ENCODE results near the gene REN.

The REN gene

DNA sequence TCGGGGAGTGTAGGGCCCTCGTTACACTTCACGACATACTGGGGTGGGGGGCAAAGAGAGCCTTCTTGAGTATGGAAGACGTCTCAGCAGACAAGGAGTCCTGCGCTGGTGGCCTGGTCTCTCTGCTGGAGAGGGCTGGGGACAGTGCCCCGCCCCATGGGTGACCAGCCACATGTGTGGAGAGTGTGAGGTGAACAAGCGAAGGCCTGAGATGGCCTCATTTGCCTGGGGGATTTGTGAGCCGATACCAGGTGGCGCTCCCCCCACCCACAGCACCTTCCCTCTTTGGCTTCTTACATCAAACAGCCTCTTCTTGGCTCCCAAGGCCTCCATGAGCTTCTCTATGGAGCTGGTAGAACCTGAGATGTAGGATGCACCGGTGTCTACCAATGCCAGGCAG is 10.3 kb downstream of the REN start:
- in situ Hi-C loops (cut with MboI; ENCODE audit: low sequenced_read_pairs) = loop anchor here (25.0 kb wide), 1 partner anchor 206 kb away; the partner anchor contains the start of gene PLEKHA6

DNA sequence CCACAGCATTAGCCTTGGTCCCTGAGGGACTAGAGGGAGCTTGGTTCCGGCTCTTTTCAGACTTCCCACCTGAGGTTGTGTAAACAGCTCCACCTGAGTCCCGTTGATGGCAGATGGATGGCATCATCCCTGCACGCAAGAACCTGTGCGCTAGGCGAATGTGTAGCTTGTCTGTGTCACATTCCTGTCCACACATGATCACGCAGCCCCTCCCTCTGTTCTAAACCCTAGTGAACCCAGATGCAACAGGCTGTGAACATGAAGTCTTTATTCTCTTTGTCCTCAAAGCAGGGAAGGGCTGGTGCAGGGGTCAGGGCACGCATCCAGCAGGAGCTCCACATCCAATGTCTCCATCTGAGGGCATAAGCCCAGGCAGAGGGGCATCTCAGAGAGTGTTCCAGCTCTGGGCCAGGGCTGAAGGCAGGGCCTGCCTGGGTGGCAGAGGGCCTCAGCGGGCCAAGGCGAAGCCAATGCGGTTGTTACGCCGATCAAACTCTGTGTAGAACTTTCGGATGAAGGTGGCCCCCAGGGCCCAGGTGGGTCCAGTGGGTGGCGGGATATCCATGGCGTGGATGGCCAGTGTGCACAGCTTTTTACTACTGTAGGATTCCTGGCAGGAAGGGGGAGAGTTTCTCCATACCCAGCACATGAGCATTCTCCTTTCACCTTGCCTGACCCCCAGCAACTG is 11.4 kb downstream of the REN start:
- in situ Hi-C loops (cut with MboI; ENCODE audit: low sequenced_read_pairs) = loop anchor here (25.0 kb wide), 1 partner anchor 208 kb away; the partner anchor contains the start of gene PLEKHA6

DNA sequence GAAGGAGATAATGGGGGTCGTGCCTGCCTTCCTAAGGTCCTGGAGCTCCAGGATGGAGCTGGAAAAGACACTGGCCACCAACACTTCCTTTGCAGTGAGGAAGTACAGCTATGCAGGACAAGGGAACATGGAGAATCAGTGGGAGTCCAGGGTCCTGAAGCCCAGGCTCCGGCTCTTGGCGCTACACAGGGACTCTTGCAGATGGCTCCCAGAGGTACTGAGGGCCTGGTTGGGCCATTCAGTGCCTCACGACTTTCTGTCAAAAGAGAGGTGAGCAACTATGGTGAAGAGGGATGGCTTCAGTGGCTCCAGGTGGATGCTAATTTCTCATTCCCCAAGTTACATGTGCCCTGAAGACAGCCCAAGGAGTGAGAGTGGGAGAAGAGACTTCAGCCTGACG is 12.5 kb downstream of the REN start:
- in situ Hi-C loops (cut with MboI; ENCODE audit: low sequenced_read_pairs) = loop anchor here (25.0 kb wide), 1 partner anchor 209 kb away; the partner anchor contains the start of gene PLEKHA6

DNA sequence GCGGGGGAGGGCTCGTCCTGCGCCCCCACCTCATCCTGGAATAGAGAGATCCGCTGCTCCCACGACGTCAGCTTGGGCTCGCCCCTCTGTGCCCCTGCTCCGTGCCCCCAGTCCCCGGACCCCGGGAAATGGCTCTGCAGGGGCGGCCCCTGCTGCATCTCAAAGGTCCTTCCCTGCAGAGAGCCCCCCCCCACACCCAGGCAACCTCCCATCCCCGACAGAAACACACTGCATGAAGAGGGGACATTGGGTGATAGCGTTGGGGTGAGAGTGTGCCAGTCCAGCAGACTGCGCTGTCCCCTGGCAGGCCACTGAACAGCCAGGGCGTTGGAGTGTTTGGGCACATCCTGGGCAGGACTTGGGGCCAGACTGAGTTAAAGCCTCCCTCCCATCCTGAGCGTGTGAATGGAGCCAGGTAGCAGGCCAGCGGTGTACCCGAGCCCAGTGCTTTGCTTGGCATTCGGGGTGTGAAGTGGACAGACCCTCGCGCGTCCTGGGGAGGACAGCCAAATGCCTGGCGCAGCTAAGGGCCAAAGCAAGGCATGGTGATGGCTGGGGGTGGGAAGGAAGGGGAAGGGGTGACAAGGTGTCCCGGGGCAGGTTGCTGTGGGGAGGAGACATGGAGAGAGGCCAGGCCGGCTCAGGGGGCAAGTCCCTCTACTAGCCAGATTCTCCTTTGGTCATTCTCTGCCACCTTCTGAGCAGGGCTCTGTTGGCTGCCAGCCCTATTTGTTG is 13.7 kb downstream of the REN start:
- in situ Hi-C loops (cut with MboI; ENCODE audit: low sequenced_read_pairs) = loop anchor here (25.0 kb wide), 1 partner anchor 210 kb away; the partner anchor contains the start of gene PLEKHA6

GRCh38 chr1:204151552-204152309 is 14.4 kb downstream of the REN start, which contains the start of gene ETNK2:
Gene ETNK2, minus strand, starts transcription at chr1:204152044. Its CDS starts 192 bp downstream, at chr1:204151852.
- in situ Hi-C loops (cut with MboI; ENCODE audit: low sequenced_read_pairs) = loop anchor here (25.0 kb wide), 1 partner anchor 211 kb away; the partner anchor contains the start of gene PLEKHA6

GRCh38 chr1:204150702-204151551 is 15.2 kb downstream of the REN start:
- in situ Hi-C loops (cut with MboI; ENCODE audit: low sequenced_read_pairs) = loop anchor here (25.0 kb wide), 1 partner anchor 211 kb away; the partner anchor contains the start of gene PLEKHA6

DNA sequence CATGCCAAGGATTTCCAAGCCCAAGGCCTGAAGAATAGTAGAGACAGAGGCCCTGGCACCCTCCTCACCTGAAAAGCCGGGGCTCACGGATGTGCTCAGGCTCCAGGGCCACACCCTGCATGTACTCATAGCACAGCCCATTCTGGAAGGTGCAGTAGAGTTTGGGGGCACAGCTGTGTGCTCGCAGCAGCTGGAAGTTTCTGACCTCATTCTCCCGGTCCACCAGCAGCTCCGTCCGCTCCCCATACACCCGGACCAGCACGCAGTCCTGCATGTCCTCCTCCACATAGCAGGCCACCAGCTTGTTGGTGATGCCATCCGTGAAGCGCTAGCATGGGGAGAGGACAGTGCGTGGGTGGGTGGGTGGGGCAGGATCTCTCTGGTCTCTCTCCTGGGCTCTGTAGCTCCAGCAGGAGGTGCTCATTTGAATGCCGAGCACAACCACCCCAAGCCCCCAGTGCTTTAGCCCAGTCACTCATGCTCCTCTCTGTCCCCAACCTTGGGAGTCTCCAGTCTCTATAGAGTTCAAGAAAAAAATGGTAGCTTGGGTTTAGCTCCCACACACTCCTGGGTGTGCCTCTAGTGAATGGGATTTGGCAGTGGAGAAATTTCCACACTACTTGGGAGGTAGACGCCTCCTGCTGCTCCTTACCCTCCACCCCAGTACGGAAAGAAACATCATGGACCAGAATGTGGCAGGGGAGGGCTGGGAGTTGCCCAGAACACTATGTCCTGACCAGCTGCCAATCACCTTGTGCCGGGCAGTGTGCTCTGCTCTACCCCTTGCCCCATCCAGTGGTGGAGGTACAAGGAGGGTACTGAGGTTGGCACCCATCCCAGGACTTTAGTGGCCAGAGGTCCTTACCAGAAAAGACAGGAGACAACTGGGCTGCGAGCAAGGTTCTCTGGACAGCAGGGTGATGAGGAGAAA is 16.2 kb downstream of the REN start:
- in situ Hi-C loops (cut with MboI; ENCODE audit: low sequenced_read_pairs) = loop anchor here (25.0 kb wide), 1 partner anchor 212 kb away; the partner anchor contains the start of gene PLEKHA6

DNA sequence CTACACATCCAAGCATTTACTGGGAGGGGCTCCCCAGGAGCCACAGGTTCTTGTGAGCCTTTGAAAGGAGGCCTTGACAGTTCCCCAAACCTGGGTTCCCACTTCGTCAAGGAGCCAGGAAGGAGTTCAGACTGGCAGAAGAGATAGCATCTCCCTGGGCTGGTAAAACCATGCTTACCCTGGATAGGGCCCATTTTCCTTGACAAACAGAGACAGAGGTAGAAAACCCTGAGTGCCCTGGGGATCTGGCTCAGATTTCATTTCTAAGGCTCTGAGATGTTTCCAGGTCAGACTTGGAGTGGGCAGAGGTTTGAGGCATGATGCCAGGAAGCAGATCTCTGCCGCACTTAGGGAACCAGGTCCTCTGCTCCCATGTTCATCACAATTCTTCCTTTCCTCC is 17.0 kb downstream of the REN start:
- in situ Hi-C loops (cut with MboI; ENCODE audit: low sequenced_read_pairs) = no loop called here

DNA sequence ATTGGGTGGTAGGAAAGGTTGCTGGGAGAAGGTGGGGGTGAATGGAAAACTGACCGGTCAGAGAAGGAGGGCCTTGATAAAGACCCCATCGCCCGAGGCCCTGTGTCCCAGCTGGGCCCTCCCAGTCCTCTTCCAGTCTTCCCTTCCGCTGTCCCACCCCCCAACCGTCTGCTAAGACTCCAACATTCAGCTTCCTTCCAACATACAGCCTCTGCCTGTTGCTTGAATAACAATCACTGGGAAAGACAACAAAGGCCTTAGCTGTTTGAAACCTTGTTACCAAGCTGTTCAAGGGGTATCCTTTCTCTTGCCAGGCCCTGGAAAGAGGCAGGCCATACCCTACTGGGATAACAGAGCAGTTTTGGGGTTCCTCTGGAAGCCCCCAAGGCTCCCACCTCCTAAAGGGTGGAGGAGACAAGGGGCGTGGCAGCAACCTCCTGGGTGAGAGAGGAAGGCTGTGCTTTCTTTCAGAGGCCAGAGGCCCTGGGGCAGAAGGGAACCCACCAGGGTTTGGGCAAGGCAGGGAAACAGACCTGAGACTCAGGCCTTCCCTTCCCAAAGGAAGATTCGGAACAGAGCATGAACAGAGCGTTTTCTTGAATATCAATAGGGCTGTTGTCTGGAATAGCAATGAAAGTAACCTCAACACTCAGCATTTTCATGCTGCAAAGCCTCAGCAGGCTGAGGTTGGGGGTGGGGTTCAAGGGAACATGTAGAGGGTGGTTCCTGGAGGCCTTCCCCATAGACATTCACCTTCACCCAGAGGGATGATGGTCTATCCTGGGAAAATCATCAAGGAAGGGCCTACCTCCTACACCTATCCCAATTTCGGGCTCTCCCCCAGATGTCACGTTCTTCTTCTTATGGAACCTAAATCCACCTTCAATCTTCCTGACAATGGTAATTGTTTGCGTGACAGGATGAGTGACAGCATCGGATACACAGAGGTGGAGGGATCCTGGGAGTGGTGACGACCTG is 18.4 kb downstream of the REN start:
- in situ Hi-C loops (cut with MboI; ENCODE audit: low sequenced_read_pairs) = no loop called here

- in situ Hi-C loops (cut with MboI; ENCODE audit: low sequenced_read_pairs) = no loop called here
Measured at GRCh38 chr1:204146965-204147364, 19.2 kb downstream of the REN start.

GRCh38 chr1:204146309-204146708 is 19.8 kb downstream of the REN start:
- in situ Hi-C loops (cut with MboI; ENCODE audit: low sequenced_read_pairs) = no loop called here

GRCh38 chr1:204145033-204145504 is 21.1 kb downstream of the REN start:
- in situ Hi-C loops (cut with MboI; ENCODE audit: low sequenced_read_pairs) = no loop called here

- in situ Hi-C loops (cut with MboI; ENCODE audit: low sequenced_read_pairs) = no loop called here
Measured at GRCh38 chr1:204143276-204144041, 22.7 kb downstream of the REN start.

- in situ Hi-C loops (cut with MboI; ENCODE audit: low sequenced_read_pairs) = no loop called here
Measured at GRCh38 chr1:204142032-204142974, 23.8 kb downstream of the REN start.

GRCh38 chr1:204141131-204141530 is 25.0 kb downstream of the REN start:
- in situ Hi-C loops (cut with MboI; ENCODE audit: low sequenced_read_pairs) = no loop called here

DNA sequence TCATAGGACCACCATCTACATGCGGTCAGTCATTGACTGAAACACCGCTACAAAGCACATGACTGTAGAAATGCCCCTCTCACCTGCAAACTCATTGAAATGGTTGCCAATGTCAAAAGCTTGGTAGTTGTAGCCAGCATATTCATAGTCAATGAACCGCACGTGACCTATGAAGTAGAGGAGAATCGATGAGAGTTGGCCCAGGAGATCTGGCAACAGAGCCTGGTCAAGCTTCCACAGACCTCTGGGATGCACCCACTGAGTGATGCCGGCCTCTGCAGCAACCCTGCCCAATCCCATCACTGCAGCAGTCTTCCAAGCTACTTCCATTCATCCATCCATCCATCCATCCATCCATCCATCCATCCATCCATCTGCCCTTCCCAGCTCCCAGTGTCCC is 26.2 kb downstream of the REN start:
- in situ Hi-C loops (cut with MboI; ENCODE audit: low sequenced_read_pairs) = no loop called here
